ENCODE data around the gene EPB41L2.
"Not testable (repeated sequence)": the region's sequence is repeated elsewhere in the genome, so short reads cannot be mapped to it uniquely, and the experiment has no call there.

Gene EPB41L2

GRCh38 chr6:130918171-130918570, 144.9 kb downstream of the EPB41L2 start:
- no peak for DNase-seq (ENCODE audit: low read depth)
- H3K4me3 ChIP-seq (ENCODE audit: low read length) = no peak overlapping the region
- TF ChIP-seq CTCF (conservative IDR thresholded peaks at IDR 0.05; ENCODE audit: low read depth, low read length) = no peak

GRCh38 chr6:130915606-130916005, 147.4 kb downstream of the EPB41L2 start:
- not testable (repeated sequence) for H3K4me3 ChIP-seq (ENCODE audit: low read length); DNase-seq (ENCODE audit: low read depth)

DNA sequence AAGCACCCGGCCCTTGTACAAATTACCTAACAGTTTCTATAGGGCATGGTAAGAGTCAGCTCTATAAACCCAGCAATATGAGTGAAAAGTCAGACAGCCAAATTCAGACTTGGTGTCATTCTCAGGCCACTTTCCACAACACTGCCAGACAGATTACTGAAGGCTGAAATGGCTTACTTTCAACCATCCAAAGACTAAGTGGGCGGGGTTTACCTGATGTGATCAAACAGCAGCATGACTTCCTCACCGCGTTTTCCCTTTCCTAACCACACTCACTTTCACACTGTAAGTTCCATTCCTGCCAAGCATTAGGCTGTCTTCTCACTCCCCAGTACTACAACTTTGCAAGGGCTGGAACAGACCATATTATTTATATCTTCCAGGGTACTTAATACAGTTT, 149.9 kb downstream of the EPB41L2 start:
- H3K4me3 ChIP-seq (ENCODE audit: low read length) = no peak overlapping the region
- TF ChIP-seq CTCF (conservative IDR thresholded peaks at IDR 0.05; ENCODE audit: low read depth, low read length) = no peak

DNA sequence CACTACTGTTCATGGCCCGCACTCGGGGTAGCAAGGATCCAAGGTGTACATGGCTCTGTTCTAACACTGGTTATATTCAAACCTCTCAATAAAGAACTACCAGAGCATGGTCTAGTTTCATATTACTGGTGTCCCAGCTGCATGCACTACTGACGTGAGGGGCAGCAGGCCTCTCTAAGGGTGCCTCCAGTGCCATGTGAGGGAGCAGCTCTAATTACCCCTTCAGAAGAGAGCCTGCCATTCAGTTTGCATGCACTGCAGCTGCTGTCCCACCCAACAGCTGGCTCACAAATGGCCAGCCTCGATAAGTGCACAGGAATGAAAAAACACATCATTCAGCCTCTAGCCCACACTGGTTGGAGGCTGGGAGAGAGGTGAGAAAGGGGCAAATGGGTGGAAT, 150.6 kb downstream of the EPB41L2 start:
- no peak for TF ChIP-seq CTCF (conservative IDR thresholded peaks at IDR 0.05; ENCODE audit: low read depth, low read length)
- H3K4me3 ChIP-seq (ENCODE audit: low read length) = no peak overlapping the region
- no peak for DNase-seq (ENCODE audit: low read depth)

More for the DNA sequence above, 149.9 kb downstream of the EPB41L2 start:
- DNase-seq (ENCODE audit: low read depth) = no peak

DNA sequence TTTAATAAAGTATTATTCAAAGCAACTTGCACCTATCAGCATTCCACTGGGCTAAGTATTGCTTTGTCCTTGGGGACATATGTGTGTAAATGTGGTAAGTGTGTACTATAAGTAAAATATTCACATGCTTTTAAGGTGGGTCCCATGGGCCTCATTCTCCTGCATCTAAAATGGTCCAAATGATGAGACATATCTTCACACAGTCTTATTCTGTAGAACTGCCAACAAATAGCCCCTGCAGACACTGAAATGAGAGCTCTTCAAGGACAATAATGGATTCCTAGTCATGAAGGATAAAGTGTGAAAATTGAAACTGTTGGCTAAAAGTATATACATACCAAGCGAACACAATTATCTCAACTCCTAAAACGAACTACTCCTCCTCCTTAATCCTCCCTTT, 154.1 kb downstream of the EPB41L2 start:
- H3K4me3 ChIP-seq (ENCODE audit: low read length) = no peak overlapping the region
- TF ChIP-seq CTCF (conservative IDR thresholded peaks at IDR 0.05; ENCODE audit: low read depth, low read length) = no peak
- no peak for DNase-seq (ENCODE audit: low read depth)

- DNase-seq (ENCODE audit: low read depth) = no peak
- no peak overlapping the region for H3K4me3 ChIP-seq (ENCODE audit: low read length)
- TF ChIP-seq CTCF (conservative IDR thresholded peaks at IDR 0.05; ENCODE audit: low read depth, low read length) = no peak
Measured at GRCh38 chr6:130908188-130908587, 154.9 kb downstream of the EPB41L2 start.

- TF ChIP-seq CTCF (conservative IDR thresholded peaks at IDR 0.05; ENCODE audit: low read depth, low read length) = no peak
- H3K4me3 ChIP-seq (ENCODE audit: low read length) = no peak overlapping the region
- no peak for DNase-seq (ENCODE audit: low read depth)
Measured at GRCh38 chr6:130907687-130908086, 155.4 kb downstream of the EPB41L2 start.

All from retinal pigment epithelial cell (primary cell).